Measurements from ENCODE around the gene MAP2.

The MAP2 gene

DNA sequence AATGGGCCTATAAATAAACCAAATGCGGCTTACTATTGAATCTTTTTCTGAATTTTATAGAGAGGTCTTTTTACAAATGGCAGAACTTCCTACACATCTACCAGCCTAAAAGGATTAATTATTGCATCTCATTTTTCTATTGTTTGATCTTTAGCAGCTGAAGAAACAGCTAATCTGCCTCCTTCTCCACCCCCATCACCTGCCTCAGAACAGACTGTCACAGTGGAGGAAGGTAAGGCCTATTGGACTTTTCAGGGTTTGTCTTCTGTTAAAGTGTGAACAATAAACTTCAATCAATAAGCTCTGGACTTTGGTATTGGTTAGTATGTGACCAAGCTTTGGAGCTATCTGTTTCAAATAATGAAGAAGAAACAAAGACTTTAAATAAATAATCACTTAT is 256.7 kb downstream of the MAP2 start:
- no peak for DNase-seq (ENCODE audit: insufficient read length, low spot score)
- FAIRE-seq = no peak
- TF ChIP-seq POLR2A (IDR thresholded peaks at IDR 0.05; ENCODE audit: low read depth, low read length) = no peak

DNA sequence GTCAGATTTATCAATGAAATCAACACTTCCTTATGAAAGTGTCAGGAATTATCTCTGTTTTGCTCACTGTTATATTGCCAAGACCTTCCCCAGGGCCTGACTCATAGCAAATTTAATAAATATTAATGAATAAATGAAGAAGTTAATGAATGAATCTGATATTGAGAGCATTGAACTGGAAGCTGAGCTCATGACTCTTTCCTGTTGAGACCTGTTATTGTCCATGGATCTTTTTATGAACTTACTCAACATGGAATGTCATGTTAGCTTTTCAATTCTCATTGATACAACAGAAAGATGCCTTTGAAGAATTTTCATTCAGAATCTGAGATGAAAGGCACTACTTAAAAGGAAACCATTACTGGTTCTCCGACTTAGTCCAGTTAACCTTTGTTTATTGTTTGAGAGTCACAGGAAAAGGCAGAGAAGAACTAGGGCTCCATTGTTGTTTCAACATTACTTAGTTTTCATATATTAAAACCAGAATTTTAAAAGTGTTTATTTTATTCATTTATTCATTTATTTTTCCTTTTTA is 257.4 kb downstream of the MAP2 start:
- FAIRE-seq = no peak

DNA sequence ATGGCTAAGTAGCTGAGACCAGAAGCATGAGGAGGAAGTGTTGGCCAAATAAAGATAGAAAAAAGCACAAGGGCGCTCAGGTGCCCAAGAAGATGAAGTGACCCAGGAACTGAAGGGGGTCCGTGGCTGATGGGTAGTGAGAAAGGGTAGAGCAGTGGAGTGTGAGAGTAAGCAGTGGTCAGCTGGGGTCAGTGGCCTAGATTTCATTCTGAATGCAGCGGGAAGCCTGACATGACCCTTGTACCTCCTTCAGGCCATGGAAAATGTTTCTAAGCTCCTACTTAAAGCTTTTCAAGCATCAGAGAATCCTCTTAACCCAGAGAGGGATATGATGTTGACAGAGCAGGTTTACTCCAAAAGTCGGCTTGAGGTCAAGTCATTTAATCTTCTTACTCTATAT is 258.8 kb downstream of the MAP2 start:
- DNase-seq (ENCODE audit: insufficient read length, low spot score) (no peak), FAIRE-seq (no peak)

More for the DNA sequence above, 257.4 kb downstream of the MAP2 start:
- no peak for DNase-seq (ENCODE audit: insufficient read length, low spot score)
- no peak for TF ChIP-seq POLR2A (IDR thresholded peaks at IDR 0.05; ENCODE audit: low read depth, low read length)

DNA sequence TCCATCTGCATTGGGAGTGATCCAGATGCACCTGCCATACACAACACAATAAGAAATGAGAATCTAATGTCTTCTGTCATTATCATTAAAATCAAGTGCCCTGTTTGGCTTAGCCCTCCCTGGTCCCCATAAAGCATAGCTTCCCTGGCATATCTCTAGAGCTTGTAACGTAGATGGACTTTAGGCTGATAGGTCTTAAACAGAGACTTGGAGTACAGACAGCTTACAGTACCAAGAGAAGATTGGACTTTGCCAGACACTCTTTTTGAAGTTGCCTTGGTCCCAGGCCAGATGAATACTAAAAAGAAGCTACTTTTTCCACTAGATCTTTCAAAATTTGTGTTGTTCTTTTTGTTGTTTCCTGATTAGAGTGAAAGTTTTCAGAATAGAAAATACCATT is 261.5 kb downstream of the MAP2 start:
- no peak for FAIRE-seq
- no peak for DNase-seq (ENCODE audit: insufficient read length, low spot score)
- no peak for TF ChIP-seq POLR2A (IDR thresholded peaks at IDR 0.05; ENCODE audit: low read depth, low read length)

More for the DNA sequence above, 258.8 kb downstream of the MAP2 start:
- TF ChIP-seq POLR2A (IDR thresholded peaks at IDR 0.05; ENCODE audit: low read depth, low read length) = no peak

DNA sequence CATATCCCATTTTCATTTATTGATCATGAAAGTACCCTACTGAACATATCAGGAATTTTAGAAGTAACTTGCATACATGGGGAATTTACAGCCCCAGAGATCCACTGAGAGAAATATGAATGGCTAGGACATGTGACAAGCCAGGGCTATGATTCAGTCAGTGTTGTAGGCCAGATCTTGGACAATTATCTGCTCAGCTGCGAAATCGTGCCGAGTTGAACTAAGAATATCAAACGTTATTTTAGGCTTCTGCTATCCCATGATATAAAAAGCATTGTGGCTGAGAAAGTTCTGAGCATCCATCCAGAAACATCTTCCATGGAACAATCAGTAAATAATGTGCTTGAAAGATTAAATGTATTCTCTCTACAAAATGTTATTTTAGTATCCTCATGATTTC is 262.1 kb downstream of the MAP2 start:
- no peak for FAIRE-seq
- no peak for DNase-seq (ENCODE audit: insufficient read length, low spot score)
- no peak for TF ChIP-seq POLR2A (IDR thresholded peaks at IDR 0.05; ENCODE audit: low read depth, low read length)

DNA sequence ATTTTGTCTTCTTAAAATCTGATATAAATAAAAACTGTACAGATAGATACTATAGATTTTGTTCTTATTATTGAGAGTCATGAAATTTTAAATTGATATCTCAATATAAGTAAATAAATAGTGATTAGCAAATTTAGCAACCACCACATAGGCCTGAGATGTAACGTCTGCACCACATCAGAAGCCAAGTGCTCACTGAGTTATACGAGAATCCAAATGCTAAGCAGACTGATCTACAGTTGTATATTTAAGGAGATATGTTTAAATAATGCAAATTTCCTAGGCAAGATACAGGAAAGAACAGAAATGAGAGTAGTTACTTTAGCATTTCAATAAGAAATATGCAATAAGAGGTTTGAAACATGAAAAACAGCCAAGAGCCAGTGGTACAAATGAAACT is 262.6 kb downstream of the MAP2 start:
- FAIRE-seq (no peak), DNase-seq (ENCODE audit: insufficient read length, low spot score) (no peak)
- no peak for TF ChIP-seq POLR2A (IDR thresholded peaks at IDR 0.05; ENCODE audit: low read depth, low read length)

DNA sequence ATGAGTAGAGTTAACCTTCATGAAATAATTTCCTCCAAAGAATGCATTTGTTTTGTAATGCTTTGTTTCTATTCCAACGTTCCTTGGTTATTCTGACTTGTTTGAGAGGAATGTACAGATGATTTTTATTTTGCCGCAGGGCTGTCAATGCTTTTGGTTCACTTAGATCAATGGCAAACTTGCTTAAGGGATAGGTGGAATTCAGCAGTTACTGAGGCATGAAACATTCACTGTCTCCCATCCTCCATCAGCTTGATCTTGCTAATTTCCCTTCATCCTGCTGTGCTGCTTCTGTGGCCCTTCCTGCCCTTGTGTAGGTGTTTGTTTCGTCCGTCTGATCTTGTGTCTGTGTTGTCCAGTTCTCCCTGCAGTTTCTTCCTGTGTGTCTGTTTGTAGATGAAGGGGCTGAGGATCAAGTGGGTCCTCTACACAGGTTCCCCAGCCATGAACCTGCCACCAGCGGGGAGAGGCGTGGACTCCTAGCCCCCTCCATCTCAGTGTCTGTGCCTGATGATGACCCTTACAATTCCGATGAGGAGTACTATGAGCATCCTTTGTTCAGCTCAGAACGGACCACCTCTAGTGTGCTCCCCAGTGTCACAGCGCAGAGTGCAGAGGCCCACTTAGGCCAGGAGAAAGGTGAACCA is 263.6 kb downstream of the MAP2 start:
- no peak for TF ChIP-seq POLR2A (IDR thresholded peaks at IDR 0.05; ENCODE audit: low read depth, low read length)
- no peak for FAIRE-seq
- no peak for DNase-seq (ENCODE audit: insufficient read length, low spot score)

DNA sequence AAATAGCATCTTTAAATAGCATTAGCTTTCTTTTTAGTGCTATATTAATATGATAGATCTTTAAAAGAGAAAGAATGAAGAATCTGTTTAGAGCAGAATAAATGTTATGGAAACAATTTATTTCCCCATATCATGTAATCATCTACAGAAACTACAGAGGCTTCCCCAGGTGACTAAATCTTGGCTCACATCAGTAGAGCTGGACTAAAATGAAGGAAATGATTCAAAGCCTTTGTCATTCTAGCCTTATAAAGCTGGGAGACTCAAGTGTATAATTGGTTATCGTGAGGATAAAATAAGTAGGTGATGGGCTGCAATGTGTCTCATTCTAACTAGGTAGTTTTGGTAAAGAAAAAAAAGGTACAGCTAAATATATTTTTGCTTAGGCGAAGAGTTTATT is 264.5 kb downstream of the MAP2 start:
- TF ChIP-seq POLR2A (IDR thresholded peaks at IDR 0.05; ENCODE audit: low read depth, low read length) = no peak
- DNase-seq (ENCODE audit: insufficient read length, low spot score) (no peak), FAIRE-seq (no peak)

DNA sequence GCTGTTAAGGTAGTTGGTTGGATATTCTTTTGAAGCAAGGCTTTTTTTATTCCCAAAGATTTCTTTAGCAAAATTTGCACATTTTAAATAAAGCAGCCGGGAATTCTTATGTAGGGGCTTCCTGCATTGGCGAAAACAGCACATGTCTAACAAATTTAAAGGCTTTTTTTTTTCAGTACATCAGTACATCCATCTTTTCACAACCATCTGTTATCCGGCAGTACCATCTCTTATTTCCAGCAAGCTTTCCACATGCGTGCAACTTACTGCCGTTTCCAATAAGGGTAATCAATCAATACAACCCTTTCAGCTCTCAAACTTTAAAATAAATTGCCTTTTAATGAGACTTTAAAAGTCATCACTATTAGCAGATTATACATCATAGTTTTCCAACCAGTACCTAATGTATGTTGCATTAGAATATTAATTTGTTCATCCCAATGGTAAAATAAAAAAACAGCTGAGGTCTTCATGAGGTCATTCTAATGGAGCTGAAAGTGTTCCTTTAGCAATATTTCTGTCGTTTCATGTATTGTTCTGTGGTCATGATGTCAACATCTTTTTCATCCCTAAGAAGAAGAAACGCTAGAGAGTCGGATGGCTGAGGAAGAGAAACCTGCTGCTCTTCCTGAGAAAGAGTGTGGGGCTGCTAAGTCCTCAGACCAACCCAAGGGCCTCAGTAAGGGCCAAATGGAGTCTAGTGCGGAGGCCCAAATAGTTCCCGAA is 266.3 kb downstream of the MAP2 start:
- DNase-seq (ENCODE audit: insufficient read length, low spot score) (no peak), FAIRE-seq (no peak)
- TF ChIP-seq POLR2A (IDR thresholded peaks at IDR 0.05; ENCODE audit: low read depth, low read length) = no peak

DNA sequence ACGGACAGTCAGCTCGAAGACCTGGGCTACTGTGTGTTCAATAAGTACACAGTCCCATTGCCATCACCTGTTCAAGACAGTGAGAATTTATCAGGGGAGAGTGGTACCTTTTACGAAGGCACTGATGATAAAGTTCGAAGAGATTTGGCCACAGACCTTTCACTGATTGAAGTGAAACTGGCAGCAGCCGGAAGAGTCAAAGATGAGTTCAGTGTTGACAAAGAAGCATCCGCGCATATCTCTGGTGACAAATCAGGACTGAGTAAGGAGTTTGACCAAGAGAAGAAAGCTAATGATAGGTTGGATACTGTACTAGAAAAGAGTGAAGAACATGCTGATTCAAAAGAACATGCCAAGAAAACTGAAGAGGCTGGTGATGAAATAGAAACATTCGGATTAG is 270.9 kb downstream of the MAP2 start:
- no peak for DNase-seq (ENCODE audit: insufficient read length, low spot score)
- FAIRE-seq = no peak
- no peak for TF ChIP-seq POLR2A (IDR thresholded peaks at IDR 0.05; ENCODE audit: low read depth, low read length)

DNA sequence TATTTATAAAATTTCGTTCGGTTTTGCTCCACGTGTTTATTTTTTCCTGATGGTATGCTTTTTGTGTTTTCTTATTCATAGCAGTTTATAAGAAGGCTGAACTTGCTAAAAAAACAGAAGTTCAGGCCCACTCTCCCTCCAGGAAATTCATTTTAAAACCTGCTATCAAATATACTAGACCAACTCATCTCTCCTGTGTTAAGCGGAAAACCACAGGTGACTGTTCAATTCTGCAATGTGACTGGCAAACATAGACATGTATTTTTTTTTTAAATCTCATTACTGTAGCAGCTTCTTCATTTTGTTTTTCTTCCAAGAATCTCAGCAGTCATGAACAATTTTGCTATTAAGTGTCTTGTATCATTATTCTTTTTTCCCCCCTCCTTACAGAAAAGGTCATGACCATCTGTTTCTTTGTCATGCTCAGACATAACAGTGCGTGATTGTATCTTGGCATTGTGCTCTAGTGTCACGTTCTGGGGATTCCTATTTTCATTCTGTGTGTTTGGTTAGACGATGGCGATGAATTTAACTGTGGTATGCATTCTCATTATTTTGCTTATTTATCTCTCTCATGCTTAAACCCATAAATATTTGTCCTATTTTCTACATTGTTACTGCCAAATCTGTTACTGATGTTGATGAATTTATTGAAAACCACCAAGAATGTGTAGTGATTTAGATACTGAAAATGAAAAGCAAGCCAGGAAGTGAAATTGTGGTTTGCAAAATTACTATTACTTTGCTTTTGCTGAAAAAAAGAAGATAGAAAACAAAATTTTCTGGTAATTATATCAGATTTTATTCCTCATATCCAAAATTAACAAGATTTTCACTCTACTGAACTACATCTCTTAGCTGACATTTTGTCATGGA is 273.2 kb downstream of the MAP2 start:
- DNase-seq (ENCODE audit: insufficient read length, low spot score) (no peak), FAIRE-seq (no peak)
- TF ChIP-seq POLR2A (IDR thresholded peaks at IDR 0.05; ENCODE audit: low read depth, low read length) = no peak

DNA sequence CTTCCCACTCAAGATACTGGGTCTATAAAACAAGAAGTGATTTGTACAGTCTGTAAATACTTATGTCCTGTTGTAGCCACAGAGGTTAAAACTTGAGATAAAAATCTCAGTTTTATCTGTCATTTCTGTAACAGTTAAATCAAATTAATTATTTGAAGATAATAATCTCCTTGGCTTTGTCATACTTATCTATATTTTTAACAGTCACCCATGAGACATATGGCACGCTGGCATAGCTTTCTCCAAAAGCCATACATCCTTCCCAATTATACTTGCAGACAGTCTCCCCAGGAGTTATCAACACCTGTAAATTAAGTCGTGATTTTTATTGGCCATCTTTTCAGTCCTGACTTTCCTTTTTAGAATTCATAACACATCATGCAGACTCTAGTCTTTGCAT is 278.9 kb downstream of the MAP2 start:
- FAIRE-seq (no peak), DNase-seq (ENCODE audit: insufficient read length, low spot score) (no peak)
- TF ChIP-seq POLR2A (IDR thresholded peaks at IDR 0.05; ENCODE audit: low read depth, low read length) = no peak

DNA sequence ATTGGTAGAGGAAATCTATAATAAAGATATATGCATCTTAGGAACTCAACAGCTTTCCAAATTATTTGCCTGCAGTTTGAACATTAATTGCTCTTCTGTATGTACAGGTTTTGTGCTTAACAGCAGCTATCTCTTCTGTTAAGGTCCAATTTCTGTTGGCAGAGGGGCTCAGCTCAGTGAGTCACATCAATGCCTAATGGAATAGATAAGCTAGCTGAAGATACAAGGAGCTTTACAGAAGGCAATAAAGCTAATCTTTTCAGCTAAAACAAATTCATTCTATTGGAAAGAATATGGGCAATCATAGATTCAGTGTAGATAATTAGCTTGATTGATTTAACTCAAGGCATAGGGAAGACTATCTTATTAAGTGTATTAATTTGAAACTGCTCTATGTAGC is 289.4 kb downstream of the MAP2 start:
- TF ChIP-seq POLR2A (IDR thresholded peaks at IDR 0.05; ENCODE audit: low read depth, low read length) = no peak
- FAIRE-seq = no peak
- DNase-seq (ENCODE audit: insufficient read length, low spot score) = no peak

DNA sequence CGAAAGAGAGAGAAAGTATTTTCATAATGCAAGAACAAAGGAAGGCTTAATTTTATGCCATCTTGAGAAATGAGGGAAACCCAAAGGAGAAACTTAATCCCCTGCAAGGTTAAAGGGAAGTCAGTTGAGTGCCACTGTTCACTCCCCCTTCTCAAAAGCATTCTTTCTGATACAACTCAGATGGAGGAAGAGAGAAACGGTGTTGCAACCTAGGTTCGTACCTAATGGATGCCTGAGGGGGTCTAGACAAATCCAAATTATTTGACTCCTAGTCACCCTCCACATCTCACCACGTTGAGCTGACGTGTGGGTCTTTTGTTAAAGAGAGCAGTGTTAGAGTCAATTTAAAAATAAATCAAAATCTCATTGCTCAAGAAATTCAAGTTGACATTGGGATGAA is 295.2 kb downstream of the MAP2 start:
- TF ChIP-seq POLR2A (IDR thresholded peaks at IDR 0.05; ENCODE audit: low read depth, low read length) = no peak
- DNase-seq (ENCODE audit: insufficient read length, low spot score) = no peak
- FAIRE-seq = no peak
